ENCODE data around the gene KCNMB2. TPM values are rescaled to one million over a fixed set of nuclear protein-coding genes. Genes with fewer than 3 reads are reported as not detected.

KCNMB2 gene
- total RNA-seq (10 to 100 TPM in 1 of 2 donors, 1 to 10 TPM in 1; 7.8 to 22.9 TPM), polyA plus RNA-seq (ENCODE audit: insufficient read length in 2 of 2) (10 to 100 TPM; 15.3 to 16.5 TPM)
- long read RNA-seq, donor 1, partial matches to known transcripts: 14 of 16 reads
- long read RNA-seq, donor 1, other reads (novel, unspliced or antisense): 0 of 16 reads
- long read RNA-seq, donor 2, partial matches to known transcripts: 0 of 1 reads
- long read RNA-seq, donor 2, other reads (novel, unspliced or antisense): 0 of 1 reads
- long read RNA-seq, donor 3, transcript KCNMB2-201 (4 exons, 2,271 nt): major isoform, 5 of 5 reads
- long read RNA-seq, donor 3, partial matches to known transcripts: 0 of 5 reads
- long read RNA-seq, donor 3, other reads (novel, unspliced or antisense): 0 of 5 reads
- long read RNA-seq, donor 4, partial matches to known transcripts: 0 of 1 reads
- long read RNA-seq, donor 4, other reads (novel, unspliced or antisense): 0 of 1 reads

DNA sequence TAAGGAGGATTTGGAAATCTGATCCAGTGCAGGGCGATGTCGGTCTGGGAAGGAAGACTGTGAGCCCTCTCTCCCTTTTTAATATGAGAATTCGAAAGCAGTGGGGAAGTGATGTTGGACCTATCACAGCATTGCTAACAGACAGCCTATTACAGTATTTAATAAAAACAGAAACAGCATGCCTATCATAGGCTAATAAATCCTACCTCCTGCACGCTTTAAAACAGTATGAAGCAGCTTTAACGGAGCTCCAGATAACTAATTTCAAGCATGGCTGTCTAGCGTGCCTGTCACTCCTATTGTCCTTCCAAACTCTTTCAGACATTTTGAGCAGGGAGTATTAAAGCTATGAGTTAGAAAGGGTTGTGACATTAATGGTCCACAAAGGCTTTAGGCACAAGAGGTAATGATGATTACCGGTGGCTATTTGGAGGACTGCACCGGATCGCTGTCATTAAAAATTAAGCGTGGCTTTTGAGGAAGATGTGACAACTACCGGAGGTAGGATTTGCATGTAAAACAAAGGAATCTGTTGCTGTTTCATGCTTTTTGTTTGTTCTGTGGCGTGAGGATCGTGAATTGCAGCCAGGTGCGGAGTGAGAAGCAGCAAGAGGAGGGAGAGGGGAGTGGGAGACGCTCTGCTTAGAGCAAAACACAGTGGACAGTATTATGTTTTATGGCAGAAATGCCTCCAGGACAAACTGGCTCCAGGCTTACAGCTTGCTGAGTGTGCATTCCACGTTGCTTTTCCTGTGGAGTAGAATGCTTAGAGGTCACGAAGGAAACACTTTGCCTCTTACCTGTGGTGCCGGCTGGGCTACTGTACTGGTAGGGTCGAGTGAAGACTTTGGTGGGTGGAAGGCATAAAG lies at the start of gene KCNMB2:
Gene KCNMB2, plus strand, starts transcription at position 226 of the 869 bp plus-strand sequence.
- H3K4me1 ChIP-seq (ENCODE audit: control insufficient read depth, insufficient read depth, low read length): no peaks in the 10 kb centered on the region
- no peaks in the 10 kb centered on the region for H3K36me3 ChIP-seq (ENCODE audit: control insufficient read depth, insufficient read depth, low read length)
- H3K27ac ChIP-seq (ENCODE audit: low read depth, low read length): peak within 1 kb of the TSS; percentile 22
- no peaks in the 10 kb centered on the region for H3K27me3 ChIP-seq (ENCODE audit: control insufficient read depth, insufficient read depth, low read length)
- peak within 1 kb of the TSS; percentile 64 for H3K4me3 ChIP-seq (ENCODE audit: low read depth, low read length)
- H3K9me3 ChIP-seq (ENCODE audit: control insufficient read depth, insufficient read depth, low read length): no peaks in the 10 kb centered on the region
- whole genome bisulfite sequencing (ENCODE audit: insufficient coverage): 1% methylated on average over 14 of the region's 19 CpGs
- peak; percentile 32 to 92 (median 49) for DNase-seq (ENCODE audit: low read depth in 4 of 6, low spot score in 6 of 6)

- no peaks in the 10 kb centered on the region for H3K4me1 ChIP-seq (ENCODE audit: control insufficient read depth, insufficient read depth, low read length)
- DNase-seq (ENCODE audit: low read depth in 4 of 6, low spot score in 6 of 6): no peak
- H3K27me3 ChIP-seq (ENCODE audit: control insufficient read depth, insufficient read depth, low read length): no peaks in the 10 kb centered on the region
- H3K27ac ChIP-seq (ENCODE audit: low read depth, low read length): no peak overlapping the region
- H3K9me3 ChIP-seq (ENCODE audit: control insufficient read depth, insufficient read depth, low read length): no peaks in the 10 kb centered on the region
- no peaks in the 10 kb centered on the region for H3K36me3 ChIP-seq (ENCODE audit: control insufficient read depth, insufficient read depth, low read length)
- H3K4me3 ChIP-seq (ENCODE audit: low read depth, low read length): no peak overlapping the region
Observed at GRCh38 chr3:178486903-178487302, 49.3 kb upstream of the KCNMB2 start.

- H3K4me1 ChIP-seq (ENCODE audit: control insufficient read depth, insufficient read depth, low read length): no peaks in the 10 kb centered on the region
- H3K36me3 ChIP-seq (ENCODE audit: control insufficient read depth, insufficient read depth, low read length): no peaks in the 10 kb centered on the region
- no peaks in the 10 kb centered on the region for H3K9me3 ChIP-seq (ENCODE audit: control insufficient read depth, insufficient read depth, low read length)
- no peaks in the 10 kb centered on the region for H3K27me3 ChIP-seq (ENCODE audit: control insufficient read depth, insufficient read depth, low read length)
- H3K27ac ChIP-seq (ENCODE audit: low read depth, low read length): no peak overlapping the region
- no peak overlapping the region for H3K4me3 ChIP-seq (ENCODE audit: low read depth, low read length)
- DNase-seq (ENCODE audit: low read depth in 4 of 6, low spot score in 6 of 6): no peak
- WGBS (ENCODE audit: insufficient coverage): no CpG with 5 or more reads among the region's 3 CpGs
Observed at GRCh38 chr3:178487752-178488151, 48.5 kb upstream of the KCNMB2 start.

GRCh38 chr3:178491751-178492150 lies 44.5 kb upstream of the KCNMB2 start:
- Histone ChIP-seq H3K27ac (ENCODE audit: low read depth, low read length) (no peak overlapping the region), H3K27me3 (ENCODE audit: control insufficient read depth, insufficient read depth, low read length) (no peaks in the 10 kb centered on the region), H3K4me3 (ENCODE audit: low read depth, low read length) (no peak overlapping the region), H3K36me3 (ENCODE audit: control insufficient read depth, insufficient read depth, low read length) (no peaks in the 10 kb centered on the region), H3K4me1 (ENCODE audit: control insufficient read depth, insufficient read depth, low read length) (no peaks in the 10 kb centered on the region), H3K9me3 (ENCODE audit: control insufficient read depth, insufficient read depth, low read length) (peaks cover 3% of the 10 kb centered on the region)
- no peak for DNase-seq (ENCODE audit: low read depth in 4 of 6, low spot score in 6 of 6)
- WGBS (ENCODE audit: insufficient coverage): no CpG with 5 or more reads among the region's 3 CpGs

DNA sequence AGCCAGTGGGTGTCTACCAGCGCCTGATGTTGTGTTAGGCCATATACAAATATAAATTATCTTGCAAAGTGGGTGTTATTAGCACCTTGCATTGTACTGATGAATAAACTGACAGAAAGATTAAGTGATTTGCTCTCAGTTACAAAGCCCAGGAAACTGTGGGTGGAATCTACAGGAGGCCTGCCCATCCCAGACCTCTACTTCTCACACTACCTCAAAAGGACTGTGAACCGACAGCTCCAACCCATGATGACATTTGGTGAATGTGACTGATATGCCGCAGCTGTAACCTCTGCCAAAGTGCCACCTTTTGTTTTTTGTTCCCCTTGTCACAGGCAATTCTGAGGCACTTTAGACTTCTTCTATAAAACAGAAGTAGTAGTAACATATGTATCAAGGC lies 43.7 kb upstream of the KCNMB2 start:
- WGBS (ENCODE audit: insufficient coverage): no CpG with 5 or more reads among the region's 3 CpGs
- no peaks in the 10 kb centered on the region for H3K36me3 ChIP-seq (ENCODE audit: control insufficient read depth, insufficient read depth, low read length)
- no peak for DNase-seq (ENCODE audit: low read depth in 4 of 6, low spot score in 6 of 6)
- H3K27me3 ChIP-seq (ENCODE audit: control insufficient read depth, insufficient read depth, low read length): no peaks in the 10 kb centered on the region
- peaks cover 3% of the 10 kb centered on the region for H3K9me3 ChIP-seq (ENCODE audit: control insufficient read depth, insufficient read depth, low read length)
- H3K27ac ChIP-seq (ENCODE audit: low read depth, low read length): no peak overlapping the region
- H3K4me3 ChIP-seq (ENCODE audit: low read depth, low read length): no peak overlapping the region
- H3K4me1 ChIP-seq (ENCODE audit: control insufficient read depth, insufficient read depth, low read length): no peaks in the 10 kb centered on the region

DNA sequence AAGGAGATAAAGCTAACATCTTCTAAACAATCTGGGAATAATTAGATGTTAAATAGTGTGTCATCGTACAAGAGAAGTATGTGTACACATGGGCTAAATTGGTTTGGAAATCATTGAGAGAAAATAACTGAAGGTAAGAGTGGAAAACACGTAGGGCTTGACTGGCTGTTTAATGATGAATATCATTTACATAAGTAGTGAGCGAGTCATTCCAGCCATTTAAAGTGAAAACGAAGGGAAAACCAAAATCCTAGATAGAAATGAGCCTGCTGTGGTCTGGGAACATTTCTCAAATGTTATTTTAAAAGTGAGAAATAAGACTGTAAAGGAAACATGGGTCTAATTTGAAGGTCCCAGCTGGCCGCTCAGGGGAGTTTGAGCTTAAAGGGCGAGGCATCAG lies 41.9 kb upstream of the KCNMB2 start:
- 55% methylated on average over 3 of the region's 6 CpGs for whole genome bisulfite sequencing (ENCODE audit: insufficient coverage)
- no peak for DNase-seq (ENCODE audit: low read depth in 4 of 6, low spot score in 6 of 6)

DNA sequence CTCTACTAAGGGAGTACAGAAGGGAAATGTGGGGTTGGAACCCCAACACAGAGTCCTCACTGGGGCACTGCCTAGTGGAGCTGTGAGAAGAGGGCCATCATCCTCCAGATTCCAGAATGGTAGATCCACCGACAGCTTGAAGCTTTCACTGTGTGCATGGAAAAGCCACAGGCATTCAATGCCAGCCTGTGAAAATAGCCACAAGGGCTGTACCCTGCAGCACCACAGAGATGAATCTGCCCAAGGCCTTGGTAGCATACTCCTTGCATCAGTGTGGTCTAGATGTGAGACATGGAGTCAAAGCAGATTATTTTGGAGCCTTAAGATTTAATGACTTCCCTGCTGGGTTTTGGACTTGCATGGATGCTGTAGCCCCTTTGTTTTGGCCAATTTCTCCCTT lies 39.3 kb upstream of the KCNMB2 start:
- Histone ChIP-seq H3K9me3 (ENCODE audit: control insufficient read depth, insufficient read depth, low read length) (peaks cover 3% of the 10 kb centered on the region), H3K27ac (ENCODE audit: low read depth, low read length) (no peak overlapping the region), H3K4me3 (ENCODE audit: low read depth, low read length) (no peak overlapping the region), H3K4me1 (ENCODE audit: control insufficient read depth, insufficient read depth, low read length) (no peaks in the 10 kb centered on the region), H3K27me3 (ENCODE audit: control insufficient read depth, insufficient read depth, low read length) (no peaks in the 10 kb centered on the region), H3K36me3 (ENCODE audit: control insufficient read depth, insufficient read depth, low read length) (no peaks in the 10 kb centered on the region)
- WGBS (ENCODE audit: insufficient coverage): 100% methylated on average over 1 of the region's 1 CpG
- DNase-seq (ENCODE audit: low read depth in 4 of 6, low spot score in 6 of 6): no peak

More for the DNA sequence above, 41.9 kb upstream of the KCNMB2 start:
- Histone ChIP-seq H3K4me3 (ENCODE audit: low read depth, low read length) (no peak overlapping the region), H3K9me3 (ENCODE audit: control insufficient read depth, insufficient read depth, low read length) (peaks cover 3% of the 10 kb centered on the region), H3K27ac (ENCODE audit: low read depth, low read length) (no peak overlapping the region), H3K4me1 (ENCODE audit: control insufficient read depth, insufficient read depth, low read length) (no peaks in the 10 kb centered on the region), H3K36me3 (ENCODE audit: control insufficient read depth, insufficient read depth, low read length) (no peaks in the 10 kb centered on the region), H3K27me3 (ENCODE audit: control insufficient read depth, insufficient read depth, low read length) (no peaks in the 10 kb centered on the region)

DNA sequence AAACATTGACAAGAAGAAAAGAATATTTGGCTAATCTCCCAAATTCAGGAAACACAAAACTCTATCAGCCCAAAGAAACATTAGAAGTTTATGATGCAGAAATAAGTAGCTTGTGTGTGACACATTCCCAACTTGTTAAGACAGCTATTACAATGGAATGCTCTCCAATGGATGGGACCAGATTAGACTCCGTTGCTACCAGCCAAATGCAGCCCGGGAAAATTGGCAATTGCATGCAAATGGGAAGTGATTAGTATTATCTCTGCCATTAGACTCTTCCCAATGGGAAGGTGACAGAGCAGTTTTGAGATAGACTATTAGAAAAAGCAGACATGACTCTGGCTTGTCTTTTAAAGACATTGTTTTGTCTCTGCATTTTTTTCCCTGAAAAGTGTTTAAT lies 37.4 kb upstream of the KCNMB2 start:
- Histone ChIP-seq H3K27ac (ENCODE audit: low read depth, low read length) (no peak overlapping the region), H3K27me3 (ENCODE audit: control insufficient read depth, insufficient read depth, low read length) (no peaks in the 10 kb centered on the region), H3K4me1 (ENCODE audit: control insufficient read depth, insufficient read depth, low read length) (no peaks in the 10 kb centered on the region), H3K4me3 (ENCODE audit: low read depth, low read length) (no peak overlapping the region), H3K9me3 (ENCODE audit: control insufficient read depth, insufficient read depth, low read length) (peaks cover 3% of the 10 kb centered on the region), H3K36me3 (ENCODE audit: control insufficient read depth, insufficient read depth, low read length) (no peaks in the 10 kb centered on the region)
- no CpG with 5 or more reads among the region's 2 CpGs for WGBS (ENCODE audit: insufficient coverage)
- DNase-seq (ENCODE audit: low read depth in 4 of 6, low spot score in 6 of 6): peak in 2 of 6 donors; percentile 17 to 89

DNA sequence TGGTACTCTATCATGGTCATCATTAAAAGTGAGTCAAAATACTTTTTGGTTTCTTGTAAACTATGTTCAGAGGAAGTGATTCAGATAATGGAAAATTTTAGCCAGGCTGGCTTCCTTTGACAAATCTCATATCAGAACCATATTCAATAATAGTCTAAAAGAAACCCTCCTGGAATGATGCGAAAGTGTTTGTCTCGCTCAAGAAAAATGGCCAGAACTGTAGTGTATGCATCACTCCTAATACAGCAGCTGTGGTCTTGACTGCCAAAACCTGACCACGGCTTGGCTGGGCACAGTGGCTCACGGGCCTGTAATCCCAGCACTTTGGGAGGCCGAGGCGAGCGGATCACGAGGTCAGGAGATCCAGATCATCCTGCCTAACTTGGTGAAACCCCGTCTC lies 35.6 kb upstream of the KCNMB2 start:
- Histone ChIP-seq H3K4me3 (ENCODE audit: low read depth, low read length) (no peak overlapping the region), H3K9me3 (ENCODE audit: control insufficient read depth, insufficient read depth, low read length) (peaks cover 3% of the 10 kb centered on the region), H3K27ac (ENCODE audit: low read depth, low read length) (no peak overlapping the region), H3K27me3 (ENCODE audit: control insufficient read depth, insufficient read depth, low read length) (no peaks in the 10 kb centered on the region), H3K4me1 (ENCODE audit: control insufficient read depth, insufficient read depth, low read length) (no peaks in the 10 kb centered on the region), H3K36me3 (ENCODE audit: control insufficient read depth, insufficient read depth, low read length) (no peaks in the 10 kb centered on the region)
- DNase-seq (ENCODE audit: low read depth in 4 of 6, low spot score in 6 of 6): no peak
- 100% methylated on average over 4 of the region's 9 CpGs for WGBS (ENCODE audit: insufficient coverage)
